ENCODE data around the gene MYO1D. TPM values are rescaled to one million over a fixed set of nuclear protein-coding genes. Genes with fewer than 3 reads are reported as not detected.

MYO1D gene
- total RNA-seq, 1 experiment from 2014 or later = 1.3 TPM

GRCh38 chr17:32520737-32521404, 356.1 kb downstream of the MYO1D start:
- Histone ChIP-seq H3K27ac (ENCODE audit: low read length) (no peak overlapping the region), H3K9me3 (ENCODE audit: control insufficient read depth, insufficient read depth, low read depth, low read length) (no peaks in the 10 kb centered on the region), H3K27me3 (ENCODE audit: control insufficient read depth, insufficient read depth, low read length) (peaks cover 16% of the 10 kb centered on the region), H3K36me3 (ENCODE audit: control insufficient read depth, insufficient read depth, low read length) (no peaks in the 10 kb centered on the region), H3K4me3 (ENCODE audit: low read depth in 2 of 2, low read length in 2 of 2) (no peak overlapping the region), H3K4me1 (ENCODE audit: control insufficient read depth, insufficient read depth, low read length) (peaks cover 8% of the 10 kb centered on the region; the same call in 1 of the 2 replicates)
- TF ChIP-seq POLR2AphosphoS5 (IDR thresholded peaks at IDR 0.05; ENCODE audit: low read depth, low read length) (no peak), TCF7L2 (IDR thresholded peaks at IDR 0.05; ENCODE audit: low read depth, low read length) (no peak), CTCF (IDR thresholded peaks at IDR 0.05) (no peak), REST (IDR thresholded peaks at IDR 0.05; ENCODE audit: insufficient read depth in 1 of 2, low read depth in 2 of 2, low read length in 1 of 2) (no peak), SIN3A (IDR thresholded peaks at IDR 0.05; ENCODE audit: borderline replicate concordance, insufficient read depth, low read depth, low read length) (no peak)
- ATAC-seq = no peak
- ChIA-PET POLR2A (no interaction called here), CTCF (no interaction called here)
- DNase-seq (ENCODE audit: low read depth, low spot score) = no peak
- in situ Hi-C loops (cut with HindIII; ENCODE audit: low pct_unique_long_range_greater_than_20kb, low sequenced_read_pairs) (no loop called here), intact Hi-C loops (cut with micrococcal nuclease; ENCODE audit: unreplicated experiment) (no loop called here)
- no TSS peak for BruUV-seq (replicated peaks)

GRCh38 chr17:32520104-32520701, 356.7 kb downstream of the MYO1D start:
- CTCF ChIA-PET = no interaction called here
- H3K4me3 ChIP-seq (ENCODE audit: low read depth in 2 of 2, low read length in 2 of 2) = no peak overlapping the region
- no peaks in the 10 kb centered on the region for H3K36me3 ChIP-seq (ENCODE audit: control insufficient read depth, insufficient read depth, low read length)
- TF ChIP-seq TCF7L2 (IDR thresholded peaks at IDR 0.05; ENCODE audit: low read depth, low read length) (no peak), POLR2AphosphoS5 (IDR thresholded peaks at IDR 0.05; ENCODE audit: low read depth, low read length) (no peak), SIN3A (IDR thresholded peaks at IDR 0.05; ENCODE audit: borderline replicate concordance, insufficient read depth, low read depth, low read length) (no peak), REST (IDR thresholded peaks at IDR 0.05; ENCODE audit: insufficient read depth in 1 of 2, low read depth in 2 of 2, low read length in 1 of 2) (no peak), CTCF (IDR thresholded peaks at IDR 0.05) (no peak)
- H3K4me1 ChIP-seq (ENCODE audit: control insufficient read depth, insufficient read depth, low read length) = peaks cover 8% of the 10 kb centered on the region; the same call in 1 of the 2 replicates
- ATAC-seq (no peak), DNase-seq (ENCODE audit: low read depth, low spot score) (no peak)
- H3K27me3 ChIP-seq (ENCODE audit: control insufficient read depth, insufficient read depth, low read length) = peaks cover 11% of the 10 kb centered on the region
- in situ Hi-C loops (cut with HindIII; ENCODE audit: low pct_unique_long_range_greater_than_20kb, low sequenced_read_pairs) = no loop called here
- intact Hi-C loops (cut with micrococcal nuclease; ENCODE audit: unreplicated experiment) = no loop called here
- H3K27ac ChIP-seq (ENCODE audit: low read length) = no peak overlapping the region
- no TSS peak for BruUV-seq (replicated peaks)
- POLR2A ChIA-PET = interaction anchor here (0.7 kb wide), 1 partner anchor 55 kb away, joined by 13 read pairs; no protein-coding TSS in a partner anchor
- H3K9me3 ChIP-seq (ENCODE audit: control insufficient read depth, insufficient read depth, low read depth, low read length) = no peaks in the 10 kb centered on the region

All from Panc1 (cell line).